ENCODE measurements around the gene TACC3.

Gene TACC3

DNA sequence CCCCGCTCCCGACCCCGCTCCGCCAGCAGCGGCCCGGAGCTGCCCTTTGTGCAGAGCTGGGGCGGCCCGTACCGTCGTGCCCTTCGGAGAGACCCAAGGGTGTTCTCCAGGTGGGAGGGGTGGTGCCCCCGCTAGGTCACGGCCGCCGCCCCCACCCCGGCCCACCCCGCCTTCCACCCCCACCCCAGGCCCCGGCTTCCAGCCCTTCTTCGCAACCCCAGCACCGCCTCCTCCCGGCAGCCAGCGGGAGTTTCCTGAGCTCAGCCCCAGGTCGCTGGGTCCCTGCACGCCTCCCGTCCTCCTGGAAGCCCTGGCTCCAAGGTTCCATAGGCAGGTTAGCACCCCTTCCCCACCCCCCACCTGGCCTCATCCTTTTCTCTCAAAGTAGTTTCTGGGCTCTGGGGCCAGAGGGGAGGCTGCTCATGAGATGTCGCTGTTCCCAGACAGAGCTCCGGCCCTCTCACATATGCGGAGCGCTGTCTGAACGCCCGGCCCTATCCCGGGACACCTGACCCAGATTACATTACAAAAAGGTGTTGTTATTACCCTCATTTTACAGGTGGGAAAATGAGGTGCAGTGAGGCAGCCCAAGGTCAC lies 46.5 kb downstream of the TACC3 start:
- peaks cover 83% of the 10 kb centered on the region for H3K27me3 ChIP-seq (replicated peaks; ENCODE audit: insufficient read depth, low read length)
- no peaks in the 10 kb centered on the region for H3F3A ChIP-seq (ENCODE audit: insufficient read depth, low read length)
- no peaks in the 10 kb centered on the region; the same call in 1 of the 2 replicates for H4K20me1 ChIP-seq (ENCODE audit: insufficient read depth, low read length)
- no peak overlapping the region for H2AFZ ChIP-seq (ENCODE audit: low read length)
- peak; percentile 21 for TF ChIP-seq CTCF (IDR thresholded peaks at IDR 0.05; ENCODE audit: low read length)
- TF ChIP-seq EZH2phosphoT487 (IDR thresholded peaks at IDR 0.05; ENCODE audit: low read length): no peak
- no peak for TF ChIP-seq EZH2 (optimal IDR thresholded peaks at IDR 0.05; ENCODE audit: low read depth, low read length)
- no peaks in the 10 kb centered on the region for H3K9me2 ChIP-seq (replicated peaks; ENCODE audit: insufficient read depth, low read length)
- no peak overlapping the region for H3K4me3 ChIP-seq (ENCODE audit: low read length)
- H3K79me2 ChIP-seq (ENCODE audit: low read length): no peaks in the 10 kb centered on the region
- H3K36me3 ChIP-seq (replicated peaks; ENCODE audit: insufficient read depth, low read length): no peaks in the 10 kb centered on the region
- H3K9me3 ChIP-seq (replicated peaks; ENCODE audit: insufficient read depth, low read length): no peaks in the 10 kb centered on the region
- peak; percentile 26 for DNase-seq
- H3K4me1 ChIP-seq (ENCODE audit: low read length): no peaks in the 10 kb centered on the region
- H3K27ac ChIP-seq (ENCODE audit: low read length): no peak overlapping the region
- H3K4me2 ChIP-seq (ENCODE audit: low read depth, low read length): no peak overlapping the region; the same call in 1 of the 2 replicates
- H3K9ac ChIP-seq (ENCODE audit: low read length): no peak overlapping the region

DNA sequence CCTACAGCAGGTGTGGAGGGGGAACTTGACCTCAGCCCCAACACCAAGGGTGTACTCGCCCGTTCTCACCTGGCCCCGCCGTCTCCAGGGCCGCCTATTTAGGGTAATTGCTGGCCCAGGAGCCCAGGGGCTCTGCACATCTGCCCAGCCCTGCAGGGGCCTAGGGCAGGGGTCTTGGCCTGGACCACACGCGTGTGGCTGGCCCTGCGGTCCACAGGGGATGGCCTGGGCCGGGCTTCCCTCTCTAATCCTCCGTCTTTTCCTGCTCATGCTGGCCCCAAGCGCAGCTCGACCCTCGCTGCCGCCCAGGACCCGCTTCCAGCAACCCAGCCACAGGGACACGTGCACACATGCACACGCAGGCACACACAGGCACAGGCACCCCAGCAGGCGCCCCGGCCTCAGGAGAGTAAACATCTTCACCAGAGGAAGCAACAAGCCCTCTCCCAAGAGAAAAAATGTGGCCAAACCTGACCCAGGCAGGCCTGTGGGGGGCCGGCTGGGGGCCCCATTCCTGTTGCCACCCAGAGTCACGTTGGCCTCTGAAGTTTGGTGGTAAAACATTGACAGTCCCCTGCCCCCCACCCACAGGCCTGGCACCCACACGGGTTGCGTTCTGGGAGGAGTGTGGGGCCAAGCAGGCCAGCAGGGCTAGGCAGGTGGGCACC lies 47.2 kb downstream of the TACC3 start:
- H4K20me1 ChIP-seq (ENCODE audit: insufficient read depth, low read length): no peaks in the 10 kb centered on the region; the same call in 1 of the 2 replicates
- no peak overlapping the region for H3K9ac ChIP-seq (ENCODE audit: low read length)
- H3F3A ChIP-seq (ENCODE audit: insufficient read depth, low read length): no peaks in the 10 kb centered on the region
- TF ChIP-seq EZH2 (optimal IDR thresholded peaks at IDR 0.05; ENCODE audit: low read depth, low read length) (no peak), EZH2phosphoT487 (IDR thresholded peaks at IDR 0.05; ENCODE audit: low read length) (no peak), CTCF (IDR thresholded peaks at IDR 0.05; ENCODE audit: low read length) (no peak)
- no peaks in the 10 kb centered on the region for H3K4me1 ChIP-seq (ENCODE audit: low read length)
- H3K27ac ChIP-seq (ENCODE audit: low read length): no peak overlapping the region
- H3K4me3 ChIP-seq (ENCODE audit: low read length): no peak overlapping the region
- peaks cover 85% of the 10 kb centered on the region for H3K27me3 ChIP-seq (replicated peaks; ENCODE audit: insufficient read depth, low read length)
- H3K9me3 ChIP-seq (replicated peaks; ENCODE audit: insufficient read depth, low read length): no peaks in the 10 kb centered on the region
- no peaks in the 10 kb centered on the region for H3K9me2 ChIP-seq (replicated peaks; ENCODE audit: insufficient read depth, low read length)
- no peaks in the 10 kb centered on the region for H3K36me3 ChIP-seq (replicated peaks; ENCODE audit: insufficient read depth, low read length)
- no peak overlapping the region for H3K4me2 ChIP-seq (ENCODE audit: low read depth, low read length)
- H3K79me2 ChIP-seq (ENCODE audit: low read length): no peaks in the 10 kb centered on the region
- no peak overlapping the region for H2AFZ ChIP-seq (ENCODE audit: low read length)
- DNase-seq: no peak

GRCh38 chr4:1769692-1770091 lies 48.4 kb downstream of the TACC3 start:
- H3K4me1 ChIP-seq (ENCODE audit: low read length): no peaks in the 10 kb centered on the region
- no peaks in the 10 kb centered on the region for H3F3A ChIP-seq (ENCODE audit: insufficient read depth, low read length)
- H3K27me3 ChIP-seq (replicated peaks; ENCODE audit: insufficient read depth, low read length): peaks cover 88% of the 10 kb centered on the region
- H2AFZ ChIP-seq (ENCODE audit: low read length): no peak overlapping the region
- no peak for DNase-seq
- no peak for TF ChIP-seq EZH2phosphoT487 (IDR thresholded peaks at IDR 0.05; ENCODE audit: low read length)
- TF ChIP-seq EZH2 (optimal IDR thresholded peaks at IDR 0.05; ENCODE audit: low read depth, low read length): no peak
- no peak for TF ChIP-seq CTCF (IDR thresholded peaks at IDR 0.05; ENCODE audit: low read length)
- no peaks in the 10 kb centered on the region for H3K79me2 ChIP-seq (ENCODE audit: low read length)
- no peak overlapping the region for H3K27ac ChIP-seq (ENCODE audit: low read length)
- H3K9me3 ChIP-seq (replicated peaks; ENCODE audit: insufficient read depth, low read length): no peaks in the 10 kb centered on the region
- H4K20me1 ChIP-seq (ENCODE audit: insufficient read depth, low read length): no peaks in the 10 kb centered on the region; the same call in 1 of the 2 replicates
- no peaks in the 10 kb centered on the region for H3K36me3 ChIP-seq (replicated peaks; ENCODE audit: insufficient read depth, low read length)
- H3K4me2 ChIP-seq (ENCODE audit: low read depth, low read length): no peak overlapping the region
- H3K9ac ChIP-seq (ENCODE audit: low read length): no peak overlapping the region
- no peaks in the 10 kb centered on the region for H3K9me2 ChIP-seq (replicated peaks; ENCODE audit: insufficient read depth, low read length)
- no peak overlapping the region for H3K4me3 ChIP-seq (ENCODE audit: low read length)
